HepG2 (cell line): Measurements from ENCODE around the gene IMPDH1. TPM values are rescaled to one million over a fixed set of nuclear protein-coding genes. Genes with fewer than 3 reads are reported as not detected.

Experiments used
- AKNA ChIP-seq: sonication (generic); formaldehyde crosslinking; IDR thresholded peaks from 2 replicates; pipeline ENCODE4 v1.4.0; 2020; ENCODE audit warnings: missing genetic modification reagents, borderline replicate concordance
- CHCHD3 ChIP-seq: sonication (generic); formaldehyde crosslinking; IDR thresholded peaks from 2 replicates; pipeline ENCODE4 v1.8.0; 2022; ENCODE audit warnings: mild to moderate bottlenecking, missing genetic modification reagents, moderate library complexity
- E2F1 ChIP-seq: sonication (generic); formaldehyde crosslinking; IDR thresholded peaks from 2 replicates; pipeline ENCODE4 v1.5.0; 2020; ENCODE audit warnings: missing genetic modification reagents
- GRHL1 ChIP-seq: sonication (generic); formaldehyde crosslinking; conservative IDR thresholded peaks from 2 replicates; pipeline ENCODE4 v1.8.0; 2022; ENCODE audit warnings: missing genetic modification reagents
- PHF5A ChIP-seq: IDR thresholded peaks from one replicate; pipeline ENCODE4 v1.6.1; 2018; ENCODE audit warnings: low read depth, missing genetic modification reagents; ENCODE audit not compliant: unreplicated experiment
- RBAK ChIP-seq: sonication (generic); formaldehyde crosslinking; IDR thresholded peaks from 2 replicates; pipeline ENCODE4 v1.5.1; 2020; ENCODE audit warnings: mild to moderate bottlenecking, missing genetic modification reagents
- RBFOX2 ChIP-seq: fragments of 200-400 bp; formaldehyde crosslinking; IDR thresholded peaks from 2 replicates; pipeline ENCODE4 v1.6.1; 2017; ENCODE audit warnings: low read depth, mild to moderate bottlenecking, low read length
- ZBED4 ChIP-seq: sonication (generic); formaldehyde crosslinking; IDR thresholded peaks from 2 replicates; pipeline ENCODE4 v1.4.0; 2020; ENCODE audit warnings: missing genetic modification reagents, borderline replicate concordance
- ZBTB38 ChIP-seq: sonication (generic); formaldehyde crosslinking; IDR thresholded peaks from 2 replicates; pipeline ENCODE4 v1.5.1; 2020; ENCODE audit warnings: mild to moderate bottlenecking, missing genetic modification reagents
- ZBTB7A ChIP-seq: sonication (generic); formaldehyde crosslinking; IDR thresholded peaks from 2 replicates; pipeline ENCODE4 v1.8.0; 2022; ENCODE audit warnings: mild to moderate bottlenecking, missing genetic modification reagents
- ZNF121 ChIP-seq: sonication (generic); formaldehyde crosslinking; IDR thresholded peaks from 2 replicates; pipeline ENCODE4 v1.5.0; 2020; ENCODE audit warnings: mild to moderate bottlenecking, missing genetic modification reagents
- ZNF446 ChIP-seq: sonication (generic); formaldehyde crosslinking; IDR thresholded peaks from 2 replicates; pipeline ENCODE4 v1.5.0; 2020; ENCODE audit warnings: mild to moderate bottlenecking, missing genetic modification reagents
- ZNF724P ChIP-seq: sonication (generic); formaldehyde crosslinking; IDR thresholded peaks from 2 replicates; pipeline ENCODE4 v1.8.0; 2022; ENCODE audit warnings: missing genetic modification reagents, borderline replicate concordance
- ZNF780A ChIP-seq: sonication (generic); formaldehyde crosslinking; IDR thresholded peaks from 2 replicates; pipeline ENCODE4 v1.8.0; 2022; ENCODE audit warnings: mild to moderate bottlenecking, missing genetic modification reagents, moderate library complexity
- ZNF781 ChIP-seq: sonication (generic); formaldehyde crosslinking; IDR thresholded peaks from 2 replicates; pipeline ENCODE4 v1.5.1; 2020; ENCODE audit warnings: borderline replicate concordance, mild to moderate bottlenecking, missing genetic modification reagents; ENCODE audit errors: not compliant biosample characterization
- polyA plus RNA-seq, 8 experiments: library from polyadenylated mRNA; depleted of rRNA in 3 of 8; stranded (reverse) in 7 of 8; unstranded in 1 of 8; fragments of >200 nt; fragmentation: Illumina TruSeq in 4 of 8; extraction: Trizol in 4 of 8; gene quantifications; 2 replicates each; pipeline versions ENCODE4 v1.2.1 to v1.2.3, GENCODE V29; 2011 to 2016; ENCODE audit warnings: low read depth in 4 of 8, missing spikeins in 1 of 8, mixed read lengths in 1 of 8; ENCODE audit not compliant: insufficient read depth in 1 of 8
- total RNA-seq, 5 experiments: library from RNA; depleted of rRNA; stranded (reverse); fragments of >200 nt; fragmentation: Illumina TruSeq; extraction: Trizol; gene quantifications; 2 replicates each; pipeline ENCODE4 v1.2.3, GENCODE V29; 2016; ENCODE audit warnings: low read depth in 1 of 5

IMPDH1 gene
- total and polyA plus RNA-seq, 2 of the 13 experiments (the other 11 are each of a cell fraction or from before 2014, with no cell fraction given), result 22.8 to 34.0 TPM

- TF ChIP-seq GRHL1 (CRISPR knock-in tag) (no peak), ZBTB38 (0 out of 2 replicates have a peak, but pooled peaks have one; percentile 16), AKNA (CRISPR knock-in tag) (no peak), ZNF446 (CRISPR knock-in tag) (0 out of 2 replicates have a peak, but pooled peaks have one; percentile 34), CHCHD3 (CRISPR knock-in tag) (no peak), ZNF780A (CRISPR knock-in tag) (no peak), ZNF781 (no peak), ZNF121 (CRISPR knock-in tag) (no peak), PHF5A (CRISPR knock-in tag) (no peak), E2F1 (CRISPR knock-in tag) (no peak), RBAK (CRISPR knock-in tag) (no peak), ZNF724P (no peak), RBFOX2 (peak; percentile 58), ZBTB7A (CRISPR knock-in tag) (peak; percentile 84), ZBED4 (peak; percentile 15; the same call in 1 of the 2 replicates)
These were observed 4.1 kb downstream of the IMPDH1 start (continued) for GRCh38 chr7:128405471-128406313.
